ENCODE data around the gene FAM169A.
"Not testable (repeated sequence)": the region's sequence is repeated elsewhere in the genome, so short reads cannot be mapped to it uniquely, and the experiment has no call there.

FAM169A gene

DNA sequence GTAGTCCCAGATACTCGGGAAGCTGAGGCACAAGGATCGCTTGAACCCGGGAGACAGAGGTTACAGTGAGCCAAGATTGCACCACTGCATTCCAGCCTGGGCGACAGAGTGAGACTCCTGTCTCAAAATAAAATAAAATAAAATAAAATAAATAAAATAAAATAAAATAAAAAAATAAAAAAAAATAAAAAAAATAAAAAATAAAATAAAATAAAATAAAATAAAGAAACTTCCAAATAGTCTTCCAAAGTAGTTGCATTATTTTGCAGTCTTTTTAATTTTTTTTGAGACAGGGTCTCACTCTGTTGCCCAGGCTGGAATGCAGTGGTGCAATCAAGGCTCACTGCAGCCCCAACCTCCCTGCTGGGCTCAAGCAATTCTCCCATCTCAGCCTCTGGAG lies 117.4 kb downstream of the FAM169A start:
- DNase-seq (ENCODE audit: low spot score in 2 of 2); H3K9me3 Mint-ChIP-seq; H3K27me3 Mint-ChIP-seq; H3K4me3 Mint-ChIP-seq; H3K27ac Mint-ChIP-seq; H3K4me1 Mint-ChIP-seq; ATAC-seq (ENCODE audit: low read depth): not testable (repeated sequence)
- peaks cover 36% of the 10 kb centered on the region for H3K36me3 Mint-ChIP-seq

DNA sequence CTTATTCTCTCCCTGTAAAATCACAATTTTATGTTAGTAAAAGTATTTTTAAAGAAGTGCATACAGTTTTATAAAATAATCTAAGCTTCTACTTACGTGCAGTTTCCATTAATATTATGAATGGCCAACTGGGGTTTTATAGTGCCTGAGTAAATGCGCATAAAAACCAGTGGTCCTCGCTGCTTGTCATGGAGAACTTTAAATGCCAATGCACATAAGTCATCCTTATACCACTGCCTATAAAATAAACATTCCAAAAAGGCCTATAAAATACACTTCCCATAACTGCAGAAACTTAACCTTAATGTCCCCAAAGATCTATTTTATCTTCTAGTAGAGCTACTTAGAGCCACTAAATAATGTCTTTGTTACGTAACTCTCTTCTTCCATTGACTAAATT lies 127.8 kb downstream of the FAM169A start:
- ATAC-seq (ENCODE audit: low read depth) (no peak), DNase-seq (ENCODE audit: low spot score in 2 of 2) (no peak)
- no peaks in the 10 kb centered on the region for H3K9me3 Mint-ChIP-seq
- H3K4me3 Mint-ChIP-seq = no peak overlapping the region
- H3K4me1 Mint-ChIP-seq = no peaks in the 10 kb centered on the region
- no peaks in the 10 kb centered on the region for H3K27me3 Mint-ChIP-seq
- H3K27ac Mint-ChIP-seq = no peak overlapping the region
- peaks cover 19% of the 10 kb centered on the region for H3K36me3 Mint-ChIP-seq

DNA sequence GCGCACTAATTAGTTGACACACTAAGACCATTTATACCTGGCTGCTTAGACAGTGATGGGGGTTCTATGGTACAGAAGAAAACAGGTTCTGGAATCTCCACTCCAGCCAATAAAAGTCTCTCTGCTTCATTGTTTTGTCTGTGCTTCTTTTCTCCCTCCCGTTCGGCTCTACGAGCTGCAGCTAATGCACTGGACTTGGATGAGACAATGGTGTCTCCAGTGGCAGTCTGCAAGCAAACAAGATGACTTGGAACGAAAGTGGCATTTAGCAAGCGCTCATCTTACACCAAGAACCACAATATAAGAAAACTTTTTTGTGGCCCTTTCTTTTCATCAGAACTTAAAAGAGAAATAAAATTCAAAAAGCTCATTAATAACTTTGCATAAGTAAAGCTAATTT lies 129.4 kb downstream of the FAM169A start:
- H3K27me3 Mint-ChIP-seq = no peaks in the 10 kb centered on the region
- peaks cover 21% of the 10 kb centered on the region for H3K36me3 Mint-ChIP-seq
- H3K4me3 Mint-ChIP-seq = no peak overlapping the region
- H3K9me3 Mint-ChIP-seq = no peaks in the 10 kb centered on the region
- peak overlapping the region; percentile 7 for H3K27ac Mint-ChIP-seq
- no peaks in the 10 kb centered on the region for H3K4me1 Mint-ChIP-seq
- ATAC-seq (ENCODE audit: low read depth) (no peak), DNase-seq (ENCODE audit: low spot score in 2 of 2) (no peak)

Data from memory B cell (primary cell).